ENCODE data around the gene STIP1.

The STIP1 gene

GRCh38 chr11:64185175-64185692 lies 737 bp upstream of the STIP1 start:
- Histone ChIP-seq H3K4me3 (peak overlapping the region in 6 of 7 experiments; percentile 38 to 77 (median 62)), H3K27ac (peak overlapping the region; percentile 62 to 95 (median 88))

GRCh38 chr11:64186492-64187165 lies 658 bp downstream of the STIP1 start:
- H3K27ac ChIP-seq = peak overlapping the region in 6 of 21 experiments; percentile 61 to 97 (median 86)
- H3K4me3 ChIP-seq = no peak overlapping the region

- H3K4me3 ChIP-seq = no peak overlapping the region
- H3K27ac ChIP-seq = no peak overlapping the region
These were observed 6.5 kb downstream of the STIP1 start for GRCh38 chr11:64192434-64192833.

GRCh38 chr11:64196626-64197025 lies 10.7 kb downstream of the STIP1 start:
- H3K4me3 ChIP-seq = no peak overlapping the region

GRCh38 chr11:64198511-64198910 lies 12.5 kb downstream of the STIP1 start:
- Histone ChIP-seq H3K27ac (no peak overlapping the region), H3K4me3 (no peak overlapping the region)

More at GRCh38 chr11:64196626-64197025, 10.7 kb downstream of the STIP1 start:
- H3K27ac ChIP-seq = no peak overlapping the region

- H3K4me3 ChIP-seq = no peak overlapping the region
- no peak overlapping the region for H3K27ac ChIP-seq
These were observed 15.6 kb downstream of the STIP1 start for GRCh38 chr11:64201543-64201942.

GRCh38 chr11:64202992-64203391 lies 17.0 kb downstream of the STIP1 start:
- H3K4me3 ChIP-seq = no peak overlapping the region
- no peak overlapping the region for H3K27ac ChIP-seq

- Histone ChIP-seq H3K27ac (peak overlapping the region in 1 of 21 experiments; percentile 43), H3K4me3 (no peak overlapping the region)
These were observed 17.6 kb downstream of the STIP1 start for GRCh38 chr11:64203421-64204079.

GRCh38 chr11:64204080-64204440 lies 18.1 kb downstream of the STIP1 start:
- H3K4me3 ChIP-seq = no peak overlapping the region
- peak overlapping the region in 1 of 21 experiments; percentile 43 for H3K27ac ChIP-seq

- Histone ChIP-seq H3K27ac (peak overlapping the region in 8 of 21 experiments; percentile 43 to 97 (median 88)), H3K4me3 (no peak overlapping the region)
These were observed 18.6 kb downstream of the STIP1 start for GRCh38 chr11:64204464-64204989.

- Histone ChIP-seq H3K4me3 (peak within 1 kb of the TSS; percentile 33 to 54 (median 39)), H3K27ac (peak within 1 kb of the TSS in 20 of 21 experiments; percentile 58 to 97 (median 88))
These were observed 20.7 kb downstream of the STIP1 start, which contains the start of gene FERMT3 for GRCh38 chr11:64206457-64207255. Gene FERMT3, plus strand, starts transcription at chr11:64206721. Its CDS starts 644 bp downstream, at chr11:64207365.

GRCh38 chr11:64207256-64208085 lies 21.5 kb downstream of the STIP1 start:
- Histone ChIP-seq H3K27ac (peak overlapping the region; percentile 31 to 97 (median 87)), H3K4me3 (peak overlapping the region; percentile 33 to 54 (median 39))

GRCh38 chr11:64208086-64208795 lies 22.3 kb downstream of the STIP1 start:
- peak overlapping the region; percentile 33 to 54 (median 39) for H3K4me3 ChIP-seq
- H3K27ac ChIP-seq = peak overlapping the region; percentile 31 to 97 (median 87)

- H3K4me3 ChIP-seq = peak overlapping the region in 1 of 7 experiments; percentile 54
- H3K27ac ChIP-seq = peak overlapping the region in 13 of 21 experiments; percentile 73 to 97 (median 89)
These were observed 23.0 kb downstream of the STIP1 start for GRCh38 chr11:64208796-64209562.

GRCh38 chr11:64209563-64209843 lies 23.5 kb downstream of the STIP1 start:
- Histone ChIP-seq H3K4me3 (no peak overlapping the region), H3K27ac (peak overlapping the region in 2 of 21 experiments; percentile 47 to 94)

GRCh38 chr11:64210301-64211020 lies 24.5 kb downstream of the STIP1 start:
- H3K27ac ChIP-seq = peak overlapping the region in 1 of 21 experiments; percentile 37
- H3K4me3 ChIP-seq = no peak overlapping the region
